GM19351 (cell line): Measurements from ENCODE around the gene GNB2.

Source experiments
- ATAC-seq: cut with Tn5 transposase; IDR thresholded peaks from one replicate; pipeline ENCODE4 v1.9.1; 2021; ENCODE audit warnings: mild to moderate bottlenecking, moderate library complexity; ENCODE audit not compliant: unreplicated experiment

Gene GNB2

DNA sequence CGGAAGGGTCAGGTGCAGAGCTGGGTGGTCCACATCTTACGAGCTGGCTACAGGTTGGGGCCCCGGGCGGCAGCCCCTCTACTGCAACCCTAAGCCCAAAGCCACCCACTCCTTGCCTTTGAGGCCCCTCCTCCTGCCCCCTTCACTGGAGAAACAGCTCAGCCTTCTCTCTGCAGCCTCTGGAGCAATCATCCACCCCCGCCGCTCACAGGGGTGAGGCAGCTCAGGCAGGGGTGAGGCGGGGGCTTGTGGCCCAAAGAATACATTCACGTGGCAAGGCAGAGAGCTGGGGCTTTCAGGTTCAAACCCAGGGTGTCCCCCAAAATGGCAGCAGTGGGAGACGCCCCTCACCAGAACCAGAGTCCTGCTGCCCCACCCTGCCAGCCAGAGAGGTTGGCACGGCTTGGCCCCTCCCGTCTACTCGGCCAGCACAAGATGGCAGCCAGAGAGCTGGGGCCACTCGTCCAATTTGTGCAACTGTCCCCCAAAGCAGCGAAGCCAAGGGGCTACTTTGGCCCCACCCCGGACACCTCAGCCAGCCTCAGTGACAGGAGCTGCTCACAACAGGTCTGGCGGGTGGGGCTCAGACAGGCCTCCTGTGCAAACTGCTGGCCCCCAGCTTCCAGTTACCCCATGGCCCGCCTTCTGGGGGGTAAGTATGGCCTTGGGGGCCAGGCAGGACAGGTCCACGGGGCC, 7.2 kb downstream of the GNB2 start:
- no peak for ATAC-seq

DNA sequence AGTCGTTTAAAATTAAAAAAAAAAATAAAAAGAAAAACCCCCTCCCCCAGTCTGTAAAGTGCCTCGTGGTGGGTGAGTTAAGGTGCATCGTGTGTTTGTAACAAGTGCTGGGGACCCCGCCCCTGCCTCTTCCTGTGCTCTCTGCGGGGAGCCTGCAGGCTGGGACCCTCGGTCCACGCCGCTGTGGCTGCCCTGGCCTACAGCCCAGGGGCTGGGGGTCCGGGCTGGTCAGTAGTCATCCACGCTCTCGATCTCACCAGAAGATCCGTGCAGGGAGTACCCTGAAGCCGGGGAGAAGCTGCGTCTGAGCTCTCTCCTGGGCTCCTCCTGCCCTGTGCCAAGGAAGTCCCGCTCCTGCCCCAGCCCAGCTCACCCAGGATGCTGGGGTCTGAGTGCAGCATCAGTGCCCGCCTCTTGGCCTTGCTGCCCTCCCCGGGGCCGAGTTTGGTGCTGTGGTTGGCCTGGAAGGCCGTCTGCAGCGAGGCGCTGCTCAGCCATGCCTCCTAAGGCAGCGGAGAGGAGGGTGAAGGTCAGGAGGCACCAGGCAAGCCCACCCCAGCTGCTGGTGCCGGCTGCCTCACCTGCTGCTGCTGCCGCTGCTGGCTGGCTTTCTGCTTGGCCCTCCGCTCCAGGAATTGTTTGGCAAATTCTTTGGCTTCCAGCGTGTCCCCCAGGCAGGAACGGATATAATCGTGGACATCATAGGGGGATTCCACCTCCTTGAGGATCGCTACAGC, 8.1 kb downstream of the GNB2 start:
- no peak for ATAC-seq

DNA sequence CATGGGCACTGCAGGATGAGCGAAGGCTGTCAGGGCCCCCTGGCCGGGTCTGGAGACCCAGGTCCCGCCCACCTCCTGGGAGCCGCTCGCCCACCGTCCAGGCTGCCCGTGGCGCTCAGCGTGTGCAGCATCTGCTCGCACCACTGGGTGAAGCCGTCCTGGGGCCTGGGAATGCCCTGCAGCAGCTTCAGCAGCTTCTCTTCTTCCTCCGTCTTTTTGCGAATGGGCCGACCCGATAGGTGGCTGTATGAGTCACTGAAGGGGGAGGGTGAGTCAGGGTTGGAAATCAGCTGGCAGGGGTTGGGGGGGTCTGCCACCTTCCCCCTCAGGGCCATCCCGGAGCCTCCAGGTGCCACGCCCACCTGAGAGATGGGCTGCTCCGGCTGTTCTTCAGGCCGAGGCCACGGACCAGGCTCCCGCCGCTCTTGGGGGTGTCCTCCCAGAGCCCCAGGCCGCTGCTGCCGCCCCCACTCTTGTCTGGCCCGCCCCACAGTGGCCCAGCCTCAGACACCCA, 8.7 kb downstream of the GNB2 start:
- ATAC-seq = no peak

DNA sequence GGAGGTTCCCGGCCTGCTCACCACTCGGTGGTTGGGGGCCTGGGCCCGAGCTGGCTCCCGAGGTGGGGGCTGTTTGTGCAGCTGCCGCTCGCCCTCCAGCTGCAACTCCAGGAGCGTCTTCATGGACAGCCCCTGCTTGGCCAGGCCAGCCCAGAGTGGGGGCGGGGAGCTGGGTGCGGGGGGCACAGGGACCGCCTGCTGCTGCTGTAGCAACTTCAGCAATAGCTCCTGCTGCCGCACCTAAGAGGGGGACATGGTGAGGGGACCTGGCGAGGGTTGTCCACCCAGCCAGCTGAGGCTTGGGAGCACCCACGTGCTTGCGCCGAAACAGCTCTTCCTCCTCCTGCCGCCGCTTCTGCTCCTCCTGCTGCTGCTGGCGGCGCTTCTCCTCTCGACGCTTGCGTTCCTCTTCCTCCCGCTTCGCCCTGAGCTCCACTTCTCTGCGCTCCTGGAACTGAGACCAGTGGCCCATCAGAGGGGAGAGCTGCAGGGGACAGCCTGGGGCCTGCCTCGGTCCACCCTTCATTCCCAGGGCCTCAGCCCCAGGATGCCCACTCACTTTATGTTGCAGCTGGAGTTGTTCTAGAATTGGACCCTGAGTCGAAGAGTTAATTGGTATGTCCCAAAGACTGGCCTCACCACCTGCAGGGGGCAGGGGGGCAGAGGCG, 9.6 kb downstream of the GNB2 start:
- no peak for ATAC-seq

DNA sequence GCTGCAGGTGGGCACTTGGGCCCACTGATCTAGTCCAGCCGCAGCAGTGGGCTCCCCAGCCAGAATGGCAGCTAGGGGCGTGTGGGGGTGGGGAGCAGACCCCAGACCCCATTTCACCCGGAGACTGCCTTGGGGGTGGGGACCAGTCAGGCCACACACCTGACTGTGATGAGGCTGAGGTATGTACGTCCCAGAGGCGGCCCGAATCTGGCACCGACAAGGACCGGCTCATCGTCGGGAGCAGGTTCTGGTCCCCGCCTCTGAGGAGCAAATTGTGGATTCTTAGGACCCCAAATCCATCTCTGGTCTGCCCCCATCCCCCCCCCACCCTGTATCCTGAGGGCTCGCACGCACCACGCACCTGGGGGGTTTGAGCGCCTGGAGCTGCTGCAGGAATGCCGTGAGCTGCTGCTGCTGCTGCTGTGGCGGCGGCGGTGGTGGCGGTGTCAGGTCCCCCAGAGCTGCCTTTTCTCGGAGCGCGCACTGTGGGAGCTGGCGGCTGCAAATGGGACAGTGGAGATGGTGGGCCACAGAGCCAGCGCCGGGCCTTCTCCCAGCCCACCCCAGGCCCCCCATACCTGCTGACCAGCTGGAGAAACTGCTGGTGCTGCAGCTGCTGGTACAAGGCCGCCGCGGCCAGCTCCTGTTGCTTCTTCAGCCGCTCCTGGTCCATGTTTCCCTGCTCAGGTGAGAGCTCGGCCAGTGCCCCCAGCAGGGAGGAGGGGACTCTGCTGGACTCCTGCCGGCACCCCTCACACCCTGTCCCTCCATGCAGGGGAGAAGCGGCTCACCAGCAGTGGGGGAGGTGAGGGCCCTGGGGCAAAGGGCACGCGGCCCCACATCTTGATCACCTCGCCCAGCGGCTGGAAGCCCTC, 10.4 kb downstream of the GNB2 start:
- no peak for ATAC-seq

DNA sequence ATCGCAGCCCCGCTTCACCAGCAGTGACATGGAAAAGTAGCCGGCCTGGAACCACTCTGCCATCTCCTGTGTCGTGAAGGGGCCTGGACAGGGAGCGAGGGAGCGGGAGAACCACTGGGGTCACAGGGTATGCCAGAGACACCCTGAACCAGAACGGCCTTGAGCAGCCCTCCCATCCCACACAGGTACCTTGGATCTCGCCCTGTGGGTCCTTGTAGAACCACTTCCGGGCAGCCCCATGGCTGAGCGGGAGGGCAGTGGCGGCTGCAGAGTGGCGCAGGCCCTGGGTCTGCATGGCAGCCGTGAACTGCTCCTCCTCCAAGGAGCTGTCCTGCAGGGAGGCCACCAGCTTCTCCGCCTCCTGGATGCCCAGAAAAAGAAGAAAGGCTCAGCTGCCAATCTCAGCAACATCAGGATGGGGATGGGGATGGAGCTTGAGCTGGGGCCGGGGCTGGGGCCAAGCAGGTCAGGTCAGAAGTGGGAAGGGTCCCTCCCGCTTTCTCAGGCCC, 11.0 kb downstream of the GNB2 start:
- no peak for ATAC-seq

DNA sequence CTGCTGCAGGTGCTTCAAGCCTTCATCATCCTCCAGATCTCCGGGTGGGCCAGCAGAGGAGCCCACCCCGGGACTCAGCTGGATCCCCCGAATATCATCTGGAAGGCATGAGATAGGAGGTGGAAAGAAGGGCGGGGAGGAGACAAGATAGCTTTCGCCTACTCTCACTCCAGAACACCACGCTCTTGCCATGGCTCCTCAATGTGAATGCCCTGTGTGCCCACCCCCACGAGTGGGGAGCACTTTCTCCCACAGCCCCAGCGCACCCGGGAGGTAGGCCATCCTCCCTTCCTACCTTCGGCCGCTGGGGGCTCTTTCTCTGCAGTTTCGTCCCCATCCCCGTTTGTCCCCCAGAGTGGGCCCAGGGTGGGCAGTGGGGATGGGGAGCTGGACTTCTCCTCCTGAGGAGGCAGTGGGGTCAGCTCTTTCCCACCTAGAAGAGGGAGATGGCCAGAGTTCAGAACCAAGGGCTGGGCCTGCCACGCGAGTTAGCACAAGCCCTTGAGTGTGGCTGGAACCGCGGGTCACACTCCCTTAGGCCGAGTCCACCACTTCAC, 11.6 kb downstream of the GNB2 start:
- ATAC-seq = no peak

DNA sequence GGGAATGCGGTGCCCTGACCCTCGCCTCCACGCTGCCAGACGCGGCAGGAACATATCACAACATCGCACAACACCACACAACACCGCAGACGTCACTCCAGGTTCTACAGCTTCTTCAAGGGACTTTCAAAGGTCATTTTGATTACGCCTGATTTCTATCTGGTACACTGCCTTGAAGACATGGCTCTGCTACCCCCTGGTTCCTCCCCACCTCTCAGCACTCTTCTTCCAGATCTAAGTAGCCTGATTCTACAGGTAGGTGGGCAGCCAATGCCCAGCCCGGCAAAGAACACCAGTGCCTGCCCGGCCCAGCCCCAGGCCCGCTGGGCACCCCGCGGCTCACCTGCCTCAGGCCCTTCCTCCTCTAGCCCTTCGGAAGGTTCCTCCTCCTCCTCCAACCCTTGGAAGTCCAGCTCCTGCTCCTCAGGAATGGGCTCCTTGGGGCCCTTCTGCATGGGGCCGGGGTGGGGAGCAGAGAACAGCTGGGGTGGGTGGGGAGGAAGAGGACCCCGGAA, 12.1 kb downstream of the GNB2 start:
- no peak for ATAC-seq

DNA sequence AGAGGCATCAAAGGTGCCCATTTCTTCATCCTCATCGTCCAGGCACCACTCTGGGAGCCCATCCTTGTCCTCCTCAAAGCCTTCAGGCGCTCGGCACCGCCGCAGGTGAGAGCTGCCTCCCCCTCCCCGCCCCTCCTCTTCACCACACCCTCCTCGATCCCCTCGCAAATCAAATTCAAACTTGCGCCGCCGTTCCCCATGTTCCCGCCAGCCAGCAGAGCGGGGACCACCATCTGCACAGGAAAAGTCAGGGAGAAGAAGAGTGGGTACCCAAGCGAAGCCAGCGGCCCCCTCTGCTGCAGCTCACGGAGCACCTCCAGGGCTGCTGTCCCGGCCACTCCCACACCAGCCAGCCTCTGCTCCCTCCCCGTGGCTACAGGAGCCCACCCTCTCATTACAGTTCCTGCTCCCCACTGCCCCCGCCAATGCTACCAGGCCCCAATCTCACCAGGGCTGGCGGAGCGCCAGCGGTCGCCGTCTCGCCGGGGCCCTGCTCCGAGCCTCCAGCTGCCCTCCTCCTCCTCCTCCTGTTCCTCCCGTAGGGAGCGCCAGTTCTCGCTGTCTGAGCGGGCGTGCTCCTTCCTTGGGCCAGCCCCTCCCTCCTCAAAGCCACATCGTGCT, 12.8 kb downstream of the GNB2 start:
- ATAC-seq = no peak

DNA sequence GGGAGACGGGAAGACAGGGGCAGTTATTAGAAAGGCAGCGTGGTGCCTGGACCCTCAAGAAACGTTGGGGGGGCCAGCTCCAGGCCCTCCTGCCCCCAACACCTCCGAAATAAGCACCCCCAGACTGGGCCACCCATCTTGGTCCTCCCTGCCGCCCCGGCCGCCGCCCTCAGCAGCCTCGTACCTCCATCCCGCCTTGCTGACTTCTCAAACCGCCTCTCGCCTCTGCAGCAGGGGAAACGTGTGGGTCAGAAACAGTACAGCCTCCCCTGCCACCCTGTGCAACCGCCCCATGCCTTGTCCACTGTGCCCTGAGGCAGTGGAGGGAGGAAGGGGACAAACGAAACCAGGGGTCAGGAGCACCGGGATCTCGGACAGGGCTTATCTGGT, 13.3 kb downstream of the GNB2 start:
- no peak for ATAC-seq

DNA sequence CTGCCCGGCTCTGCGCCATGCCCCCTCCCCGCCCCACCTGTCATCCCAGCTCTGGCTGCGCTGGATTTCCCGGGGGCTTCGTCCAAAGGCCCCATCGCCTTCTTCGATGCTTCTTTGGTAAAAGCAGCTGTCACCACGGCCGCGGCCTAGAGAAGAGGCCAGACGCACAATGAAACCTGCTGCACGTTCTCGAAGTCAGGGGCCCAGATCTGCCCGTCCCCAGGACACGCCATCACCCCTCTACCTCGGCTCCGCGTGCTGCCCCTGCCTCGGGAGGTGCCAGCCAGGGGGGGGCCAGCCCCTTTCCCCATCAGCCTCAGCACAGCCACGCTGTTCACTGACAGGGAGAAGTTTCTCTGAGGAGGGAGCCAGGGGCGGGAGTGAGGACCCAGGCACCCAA, 13.7 kb downstream of the GNB2 start:
- ATAC-seq = no peak

DNA sequence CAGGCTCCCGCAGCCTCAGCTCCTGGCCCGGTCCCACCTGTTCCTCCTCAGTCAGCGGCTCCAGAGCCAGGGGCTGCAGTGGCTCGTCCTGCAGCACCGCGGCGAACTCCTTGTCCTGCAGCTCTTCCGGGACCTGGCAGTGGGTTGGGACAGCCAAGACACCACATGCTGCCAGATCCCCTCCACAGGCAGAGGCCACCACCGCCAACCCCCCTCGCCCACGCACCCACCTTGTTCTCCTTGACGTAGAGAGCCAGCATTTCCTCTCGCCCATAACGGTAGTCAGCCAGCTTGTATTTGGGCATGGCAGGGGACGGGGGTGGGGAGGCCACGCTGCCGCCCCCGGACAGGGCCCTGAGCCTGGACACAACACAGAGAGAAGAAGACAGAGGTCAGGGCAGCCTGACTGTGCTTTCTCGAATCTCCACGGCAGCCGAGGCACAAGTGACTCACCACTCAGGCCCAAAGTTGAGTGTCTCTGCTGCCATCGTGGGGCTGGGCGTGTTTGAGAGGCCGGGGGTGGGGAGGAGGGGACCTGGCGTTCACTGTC, 14.3 kb downstream of the GNB2 start:
- no peak for ATAC-seq

DNA sequence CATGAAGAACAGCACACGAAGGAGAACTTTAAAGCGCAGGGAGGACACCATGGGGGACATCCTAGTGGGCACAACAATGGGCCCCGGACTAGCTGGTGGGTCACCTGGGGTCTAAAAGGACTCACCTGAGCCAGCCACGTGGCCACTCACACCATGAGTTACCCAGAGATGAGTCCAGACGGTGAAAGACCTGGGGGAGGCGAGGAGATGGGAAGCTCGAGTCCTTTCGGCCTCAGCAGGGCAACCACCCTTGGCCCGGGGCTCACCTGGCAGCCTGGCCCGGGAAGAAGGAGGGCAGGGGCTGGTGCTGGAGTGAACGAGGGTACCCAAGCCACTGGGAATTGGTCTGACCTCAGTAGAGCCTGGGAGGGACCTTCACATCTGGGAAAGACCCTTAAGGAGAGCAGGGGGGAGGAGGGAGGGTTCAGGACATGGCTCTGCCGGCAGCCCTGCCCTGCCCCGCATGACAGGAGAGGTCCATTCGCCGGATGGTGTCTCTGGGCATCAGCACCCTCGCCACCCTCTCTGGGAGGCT, 14.9 kb downstream of the GNB2 start:
- ATAC-seq = no peak

DNA sequence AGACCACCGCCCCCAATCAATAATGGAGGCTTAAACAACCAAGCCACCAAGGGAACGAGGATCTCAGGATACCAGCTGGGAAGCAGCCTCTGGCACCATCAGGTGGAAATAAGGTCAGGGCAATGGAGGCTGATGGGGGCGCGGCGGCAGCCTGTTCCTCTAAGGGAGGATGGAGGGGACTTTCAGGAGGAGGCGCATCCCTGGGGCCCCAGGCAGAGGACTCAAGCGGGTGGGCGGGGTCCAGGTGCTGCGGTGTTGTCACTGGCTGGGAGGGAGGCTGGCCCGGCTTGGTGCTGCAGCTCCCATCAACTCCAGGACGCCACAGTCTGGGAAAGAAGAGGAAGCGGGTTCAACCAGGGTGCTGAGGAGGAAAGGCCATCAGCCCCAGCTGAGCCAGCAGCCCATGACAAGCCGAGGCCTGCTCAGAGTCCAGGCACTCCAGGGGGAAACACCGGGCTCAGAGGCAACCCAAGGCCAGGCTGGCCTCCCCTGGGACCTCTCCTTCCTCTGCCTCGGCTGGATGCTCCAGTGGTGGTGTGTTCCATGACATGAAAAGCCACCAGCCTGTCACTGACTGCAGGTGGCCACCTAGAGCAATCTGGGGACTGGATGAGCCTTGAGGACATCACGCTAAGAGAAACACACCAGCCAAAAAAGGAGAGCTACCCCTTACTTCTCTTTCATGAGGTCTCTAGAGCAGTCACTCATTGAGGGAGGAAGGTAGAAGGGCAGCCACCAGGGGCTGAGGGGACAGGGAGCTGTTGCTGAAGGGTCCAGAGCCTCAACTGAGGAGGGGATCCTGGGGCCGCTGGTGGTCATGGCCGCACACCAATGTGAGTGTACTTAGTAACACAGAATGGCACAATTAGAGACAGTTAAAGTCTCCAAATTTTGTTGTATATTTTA, 15.9 kb downstream of the GNB2 start:
- ATAC-seq = no peak

DNA sequence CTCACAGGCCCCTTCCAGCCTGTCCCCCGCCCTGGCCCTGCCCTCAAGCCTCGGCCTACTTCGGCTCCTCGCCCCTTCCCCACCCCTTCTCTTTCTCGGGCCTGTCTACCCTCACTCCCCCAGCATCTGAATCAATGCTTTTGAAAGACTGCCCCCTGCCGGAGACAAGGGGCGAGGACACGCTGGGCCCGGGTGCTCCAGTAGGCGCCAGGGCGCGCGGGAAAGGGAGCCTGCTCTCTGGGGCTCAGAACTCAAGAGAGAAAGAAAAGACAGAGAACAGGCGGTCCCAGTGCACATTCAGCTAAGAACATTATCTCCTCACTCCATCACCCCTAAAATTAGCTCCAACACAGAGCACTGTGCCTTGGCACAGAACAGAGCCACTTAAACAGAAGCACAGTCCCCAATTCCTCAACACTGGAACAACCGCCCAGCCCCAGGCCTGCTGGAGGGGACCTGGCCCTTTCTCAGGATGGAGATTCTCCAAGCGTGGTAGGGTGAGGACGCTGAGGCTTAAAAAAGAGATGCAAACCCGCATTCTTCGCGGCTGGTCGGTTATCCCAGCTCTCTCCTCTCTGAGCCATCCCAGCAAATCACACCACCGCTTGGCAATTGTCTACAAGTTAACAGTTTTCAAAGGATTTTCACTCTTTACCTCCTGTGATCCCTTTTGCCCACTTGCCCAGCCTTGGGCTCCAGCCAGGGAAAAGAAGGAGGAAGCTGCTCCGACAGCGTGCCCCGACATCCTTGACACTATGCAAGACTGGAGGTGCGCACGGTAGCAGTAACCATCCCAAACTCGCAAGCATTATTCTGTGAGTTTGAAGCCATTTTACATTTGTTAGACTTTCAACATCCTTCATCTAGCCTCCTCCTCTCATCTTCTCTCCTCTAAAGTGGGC, 18.4 kb downstream of the GNB2 start:
- no peak for ATAC-seq

DNA sequence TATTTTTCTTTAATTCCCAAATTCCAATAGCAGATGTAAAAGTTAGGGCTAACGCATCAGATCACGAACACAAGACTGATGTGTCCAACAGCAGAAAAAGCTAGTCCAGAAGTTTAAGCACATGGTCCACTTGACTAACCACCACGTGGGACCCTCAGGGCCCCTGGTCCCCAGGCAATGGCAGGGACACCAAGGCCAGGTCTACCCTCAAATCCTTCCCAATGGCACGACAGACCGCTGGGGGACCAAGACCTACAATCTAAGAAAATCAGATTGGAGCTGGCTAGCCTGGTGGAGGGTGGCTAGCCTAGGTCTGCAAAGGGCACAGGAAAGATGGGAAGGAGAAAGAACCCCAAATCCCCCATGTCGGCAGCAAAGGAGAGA, 19.0 kb downstream of the GNB2 start:
- no peak for ATAC-seq
